T follicular helper cell (primary cell): ENCODE measurements around the gene TMEM161B.
"Not testable (repeated sequence)": the region's sequence is repeated elsewhere in the genome, so short reads cannot be mapped to it uniquely, and the experiment has no call there.

ENCODE experiments used
- DNase-seq: peaks from one replicate; pipeline ENCODE4 v3.0.0-alpha.2; 2020; ENCODE audit warnings: low read depth
- total RNA-seq, 2 experiments: gene quantifications; one replicate each; lab custom pipeline; 2026; lab: John Stamatoyannopoulos, UW

Gene TMEM161B
- total RNA-seq, result 46.0 to 46.8 reads per million in 2 experiments

DNA sequence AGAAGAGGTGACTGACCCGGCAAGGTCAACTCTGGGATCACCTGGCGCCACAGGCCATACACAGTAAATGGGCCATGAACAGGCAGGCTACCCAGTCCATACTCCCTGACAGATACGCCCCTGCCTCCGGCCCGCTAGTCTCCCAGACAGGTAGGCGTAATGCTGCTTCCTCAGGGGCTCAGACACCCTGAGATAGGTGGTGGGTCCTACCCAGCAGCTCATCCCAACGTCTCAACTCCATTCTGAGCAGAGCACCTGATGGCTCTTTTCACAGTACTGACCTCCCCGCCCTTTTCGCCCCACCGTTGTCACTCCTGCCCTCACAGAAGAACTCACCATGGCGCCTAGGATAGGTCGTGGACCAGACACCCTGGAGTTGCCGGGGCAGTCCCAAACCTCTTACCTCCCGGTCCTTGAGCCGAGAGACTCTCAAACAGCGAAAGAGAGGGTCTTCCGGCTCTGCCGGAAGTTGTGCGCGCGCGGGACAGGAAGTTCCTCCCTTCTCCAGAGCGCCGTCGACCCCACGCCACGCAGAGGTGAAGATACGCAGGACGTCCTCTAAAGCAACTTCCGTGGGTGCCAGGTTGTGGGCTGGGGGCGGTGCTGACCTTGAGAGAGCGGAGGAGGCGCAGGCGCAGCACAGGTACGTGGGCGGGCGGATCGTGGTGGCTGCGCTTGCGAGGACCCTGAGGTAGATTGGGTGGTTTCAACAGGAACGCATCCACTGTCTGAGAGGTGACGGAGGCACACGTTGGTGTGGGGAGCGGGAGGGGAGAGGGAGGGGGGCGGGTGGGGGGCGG, at the start of gene TMEM161B:
Gene TMEM161B, minus strand, starts transcription at position 461 of the 800 bp plus-strand sequence. Its CDS starts 122 bp downstream, at position 339.
- peak; percentile 94 for DNase-seq

DNA sequence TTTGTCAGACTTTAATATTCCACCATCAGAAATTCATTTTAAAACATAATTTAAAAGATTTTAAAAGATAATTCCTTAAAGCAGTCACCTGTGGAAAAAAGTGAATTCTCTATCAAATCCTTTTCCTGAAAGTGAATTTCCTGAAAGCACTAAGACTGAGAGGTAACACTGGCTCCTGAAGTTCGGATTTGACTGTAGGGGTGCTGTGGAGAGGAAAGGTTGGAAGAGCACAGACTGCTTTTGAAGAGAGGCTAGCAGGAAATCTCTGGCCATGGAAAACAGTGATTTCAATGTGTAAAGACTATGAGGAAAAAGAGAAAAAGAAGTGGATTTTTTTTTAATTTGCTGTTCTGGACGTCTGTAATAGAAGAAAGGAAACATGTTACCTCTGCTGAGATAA, 35.7 kb upstream of the TMEM161B start:
- DNase-seq, result no peak

DNA sequence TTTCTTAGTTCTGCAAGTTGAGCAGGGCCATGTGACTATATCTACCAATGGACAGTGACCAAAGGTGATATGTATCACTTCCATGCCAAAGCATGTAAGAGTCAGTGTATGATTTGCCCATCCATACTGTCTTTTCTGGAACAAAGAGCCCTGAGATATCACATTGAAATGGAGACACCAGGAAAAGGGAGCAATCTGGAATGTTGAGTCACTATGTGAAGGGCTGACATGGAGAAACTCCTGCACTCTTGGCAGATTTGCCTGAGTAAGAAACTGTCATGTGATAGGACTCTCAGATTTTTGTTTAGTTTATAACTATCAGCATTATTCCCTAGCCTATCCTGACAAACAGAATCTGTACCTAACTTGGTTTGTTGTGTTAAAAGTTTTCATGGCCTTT, 29.8 kb upstream of the TMEM161B start:
- DNase-seq, result no peak

DNA sequence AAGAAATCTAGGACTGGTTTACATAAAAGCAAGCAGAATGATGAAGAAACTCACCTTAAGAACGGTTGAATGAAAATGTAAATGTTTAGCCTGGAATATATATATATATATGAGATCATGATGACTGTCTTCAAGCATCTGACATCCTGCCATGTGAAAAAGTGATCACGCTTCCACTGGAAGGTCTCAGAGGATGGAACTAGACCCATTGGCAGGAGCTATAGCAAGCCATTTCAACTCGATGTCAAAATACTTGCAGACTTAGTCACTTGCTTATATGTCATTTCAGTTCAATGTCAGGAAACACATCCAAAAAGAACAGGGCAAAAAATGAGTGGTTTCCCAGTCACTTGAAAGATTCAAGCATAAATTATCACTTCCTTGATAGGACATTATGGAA, 22.2 kb upstream of the TMEM161B start:
- no peak for DNase-seq

DNA sequence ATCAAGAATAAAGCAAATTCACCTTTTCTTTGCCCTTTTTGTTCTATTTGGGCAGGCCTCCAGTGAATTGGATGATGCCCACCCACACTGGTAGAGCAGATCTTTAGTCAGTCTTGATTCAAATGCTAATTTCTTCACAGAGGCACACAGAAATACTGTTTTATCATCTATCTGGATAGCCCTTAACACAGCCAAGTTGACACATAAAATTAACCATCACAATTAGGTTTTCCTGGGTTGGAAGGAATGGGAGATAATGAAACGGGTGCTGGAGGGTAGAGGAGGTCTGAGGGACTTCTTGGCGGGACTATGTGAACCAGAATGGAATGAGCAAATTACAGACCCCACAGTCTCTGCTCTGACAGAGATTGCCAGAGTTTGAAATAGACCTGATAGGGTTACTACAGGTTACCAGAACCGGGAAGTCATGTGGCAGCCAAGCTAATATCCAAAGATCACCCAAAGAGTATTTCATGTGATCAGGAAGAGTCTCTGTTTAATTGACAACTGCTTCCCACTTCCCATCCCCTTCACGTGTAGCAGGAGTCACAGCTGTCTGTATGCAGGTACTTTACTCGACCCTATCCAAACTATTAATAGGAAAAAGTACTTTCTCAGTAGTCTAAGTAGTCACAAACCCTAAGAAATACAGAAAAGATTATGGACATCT, 20.0 kb upstream of the TMEM161B start:
- no peak for DNase-seq

DNA sequence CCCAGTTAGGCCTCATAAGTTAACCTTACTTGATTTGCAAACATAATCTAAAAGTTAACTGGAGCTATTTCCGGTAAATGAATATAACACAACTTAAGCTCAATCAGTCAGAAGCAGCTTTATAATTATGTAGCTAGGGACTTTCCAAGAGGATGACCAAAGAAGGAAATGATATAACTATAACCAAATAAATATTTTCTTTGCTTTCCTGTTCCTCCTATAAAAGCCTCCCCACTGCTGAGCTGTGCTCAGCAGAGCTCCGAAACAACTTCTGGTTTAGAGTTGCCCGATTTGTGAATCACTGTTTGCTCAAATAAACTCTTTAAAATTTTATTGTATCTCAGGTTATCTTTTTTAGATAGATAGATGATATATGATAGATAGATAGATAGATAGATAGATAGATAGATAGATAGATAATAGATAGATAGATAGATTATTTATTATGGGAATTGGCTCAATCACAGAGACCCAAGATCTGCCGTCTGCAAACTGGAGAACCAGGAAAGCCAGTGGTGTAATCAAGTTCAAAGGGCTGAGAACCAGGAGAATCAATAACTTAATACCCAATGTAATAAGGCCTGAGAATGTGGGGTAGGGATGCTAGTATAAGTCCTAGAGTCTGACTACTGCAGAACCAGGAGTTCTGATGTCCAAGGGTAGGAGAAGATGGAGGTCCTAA, 19.3 kb upstream of the TMEM161B start:
- DNase-seq, result no peak

DNA sequence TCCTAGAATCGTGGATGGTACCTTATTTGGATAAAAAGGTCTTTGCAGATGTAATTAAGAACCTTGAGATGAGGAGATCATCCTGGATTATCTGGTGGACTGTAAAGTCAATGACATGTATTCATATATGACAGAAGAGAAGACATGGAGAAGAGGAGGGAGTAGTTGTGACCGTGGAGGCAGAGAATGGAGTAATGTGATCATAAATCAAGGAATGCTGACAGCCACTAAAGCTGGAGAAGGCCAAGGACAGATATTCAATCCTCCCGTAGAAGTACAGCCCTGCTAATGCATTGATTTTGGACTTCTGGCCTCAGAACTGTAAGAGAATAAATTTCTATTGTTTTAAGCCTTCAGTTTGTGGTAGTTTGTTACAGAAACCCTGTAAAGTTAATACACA, 18.7 kb upstream of the TMEM161B start:
- DNase-seq, result no peak

DNA sequence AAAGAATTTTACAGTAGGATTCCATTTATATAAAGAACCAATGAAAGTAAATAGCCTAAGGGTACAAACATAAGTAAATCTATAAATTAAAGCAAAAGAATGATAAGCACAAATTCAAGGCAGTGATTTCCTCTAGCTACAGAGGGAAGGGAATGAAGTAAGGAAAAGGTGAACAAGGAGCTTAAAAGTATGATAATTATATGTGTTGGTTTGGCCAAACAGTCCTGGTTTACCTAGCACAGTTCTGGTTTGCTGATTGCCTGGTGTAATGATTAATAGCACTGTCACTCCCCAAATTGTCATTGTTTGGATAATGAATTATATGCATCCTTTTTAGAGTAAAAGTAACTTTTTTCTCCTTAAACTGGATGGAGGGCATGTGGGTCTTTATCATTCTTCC, 15.0 kb upstream of the TMEM161B start:
- no peak for DNase-seq

DNA sequence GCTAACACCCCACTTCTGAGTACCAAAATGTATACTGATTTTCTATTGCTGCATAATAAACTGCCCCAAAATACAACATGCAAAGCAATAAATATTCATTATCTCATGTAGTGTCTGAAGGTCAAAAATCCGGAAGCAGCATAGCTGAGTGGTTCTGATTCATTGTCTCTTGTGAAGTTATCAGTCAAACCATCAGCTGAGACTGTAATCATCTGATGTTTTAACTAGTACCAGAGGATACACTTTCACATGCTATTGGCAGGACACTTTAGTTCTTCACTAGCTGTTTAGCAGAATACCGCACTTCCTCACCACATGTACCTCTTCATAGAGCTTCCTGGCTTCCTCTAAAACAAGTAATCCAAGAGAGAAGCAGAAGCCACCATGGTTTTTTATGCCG, 12.7 kb upstream of the TMEM161B start:
- no peak for DNase-seq

DNA sequence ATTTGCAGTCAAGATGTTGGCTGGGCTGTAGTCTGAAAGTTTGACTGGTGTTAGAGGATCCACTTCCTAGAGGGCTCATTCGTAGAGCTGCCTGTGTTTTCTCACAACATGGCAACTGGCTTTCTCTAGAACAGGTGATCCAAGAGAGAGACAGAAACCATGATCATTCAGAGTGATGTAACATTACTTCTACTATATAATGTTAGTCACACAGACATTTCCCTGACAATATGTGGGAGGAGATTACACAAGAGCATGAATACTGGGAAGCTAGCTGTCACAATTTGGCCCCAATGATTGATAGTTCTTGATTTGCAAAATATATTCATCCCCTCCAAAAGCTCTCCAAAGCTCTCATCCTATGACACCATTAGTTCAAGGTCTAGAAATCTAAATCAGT, 10.9 kb upstream of the TMEM161B start:
- no peak for DNase-seq

DNA sequence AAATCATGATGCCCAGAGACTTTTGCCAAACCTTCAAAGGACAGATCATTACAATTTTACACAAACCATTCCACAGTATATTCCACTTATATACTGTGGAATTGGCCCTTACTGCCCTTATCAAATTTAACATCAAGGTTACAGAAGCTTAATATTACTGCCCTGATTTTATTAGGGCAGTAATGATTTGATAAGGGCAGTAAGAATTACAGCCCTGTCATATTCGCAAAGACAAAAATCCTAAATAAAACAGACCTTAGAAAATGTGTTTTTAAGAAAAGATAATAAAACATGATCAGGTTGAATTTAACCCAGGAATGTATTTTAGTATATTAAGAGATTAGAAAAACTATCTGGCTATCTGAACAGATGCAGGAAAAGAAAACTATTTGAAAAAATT, 7.7 kb upstream of the TMEM161B start:
- no peak for DNase-seq

DNA sequence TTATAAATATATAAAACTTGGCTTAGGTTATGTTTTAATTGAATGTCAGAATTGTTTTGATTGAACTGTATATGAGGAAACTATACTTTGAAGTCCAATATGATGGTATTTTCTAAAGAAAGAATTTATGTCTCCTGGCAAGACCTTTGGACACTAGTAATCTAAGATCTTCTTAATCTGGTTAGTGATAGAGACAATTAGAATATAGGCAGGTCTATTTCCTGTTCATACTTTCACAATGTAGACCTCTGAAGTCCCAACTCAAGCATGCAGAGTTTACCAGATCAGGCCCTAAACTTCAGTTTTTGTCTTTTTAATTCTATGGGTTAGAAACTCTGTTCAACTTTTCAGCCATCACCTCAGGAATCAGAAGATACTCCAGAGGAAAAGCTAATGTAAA, 6.9 kb upstream of the TMEM161B start:
- DNase-seq, result no peak

DNA sequence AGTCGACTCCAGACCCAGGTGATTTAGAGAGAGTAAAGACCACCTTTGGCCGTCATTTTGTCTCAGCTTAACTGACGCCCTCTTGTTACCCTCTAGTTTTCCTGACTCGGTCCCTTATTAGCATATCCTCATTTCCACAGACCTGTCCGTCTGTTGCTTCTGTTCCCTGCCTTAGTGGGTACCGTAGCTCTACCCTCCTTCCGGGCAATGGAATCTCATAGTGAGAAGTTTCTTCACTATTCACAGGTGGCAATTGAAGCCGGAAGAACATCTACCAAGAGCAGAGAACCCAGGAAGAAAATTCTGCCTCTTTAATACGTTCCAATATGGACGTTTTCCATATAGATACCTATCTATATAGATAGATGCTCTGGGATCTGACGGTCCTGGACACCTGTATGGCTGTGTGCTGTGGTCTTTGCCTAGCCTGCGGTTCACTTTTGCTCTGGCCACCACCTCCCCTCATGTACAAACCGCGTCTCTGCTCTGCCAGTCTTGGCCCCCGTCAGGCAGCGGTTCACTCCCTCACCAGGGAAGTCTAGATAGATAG, 652 bp upstream of the TMEM161B start:
- peak; percentile 8 for DNase-seq

DNA sequence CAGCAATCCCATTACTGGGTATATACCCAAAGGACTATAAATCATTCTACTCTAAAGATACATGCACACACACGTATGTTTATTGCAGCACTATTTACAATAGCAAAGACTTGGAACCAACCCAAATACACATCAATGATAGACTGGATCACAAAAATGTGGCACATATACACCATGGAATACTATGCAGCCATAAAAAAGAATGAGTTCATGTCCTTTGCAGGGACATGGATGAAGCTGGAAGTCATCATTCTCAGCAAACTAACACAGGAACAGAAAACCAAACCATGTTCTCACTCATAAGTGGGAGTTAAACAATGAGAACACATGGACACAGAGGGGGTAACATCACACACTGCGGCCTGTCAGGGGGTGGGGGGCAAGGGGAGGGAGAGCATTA, 4.1 kb downstream of the TMEM161B start:
- DNase-seq, result not testable (repeated sequence)

DNA sequence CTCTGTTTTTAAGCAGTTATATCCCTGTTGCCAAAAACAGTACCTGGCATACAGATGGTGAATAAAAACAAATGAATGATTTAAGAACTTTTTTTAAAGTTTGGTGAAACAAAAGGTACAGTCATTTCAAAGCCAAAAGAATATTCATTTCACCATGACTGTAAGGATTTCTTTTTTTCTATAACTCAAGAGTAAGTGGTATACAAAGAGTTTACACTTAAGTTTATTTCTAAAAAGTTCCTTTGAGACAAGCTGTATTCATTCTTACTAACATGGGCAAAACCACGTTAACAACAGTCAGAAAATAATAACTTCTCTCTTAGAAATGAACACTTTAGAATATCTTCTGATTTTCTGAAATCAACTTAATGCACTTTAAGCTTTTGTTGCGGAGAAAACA, 5.3 kb downstream of the TMEM161B start:
- DNase-seq, result no peak

DNA sequence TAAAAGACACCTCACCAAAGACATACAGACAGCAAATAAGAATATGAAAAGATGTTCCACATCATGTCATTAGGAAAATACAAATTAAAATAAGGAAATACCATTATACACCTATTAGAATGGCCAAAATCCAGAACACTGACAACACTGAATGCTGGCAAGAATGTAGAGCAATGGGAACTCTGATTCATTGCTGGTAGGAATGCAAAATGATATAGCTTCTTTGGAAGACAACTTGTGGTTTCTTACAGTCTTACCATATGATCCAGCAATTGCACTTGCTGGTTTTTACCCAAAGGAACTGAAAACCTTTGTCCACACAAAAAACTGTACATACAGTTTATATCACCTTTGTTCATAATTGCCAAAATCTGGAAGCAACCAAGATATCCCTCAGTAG, 6.5 kb downstream of the TMEM161B start:
- DNase-seq, result no peak

DNA sequence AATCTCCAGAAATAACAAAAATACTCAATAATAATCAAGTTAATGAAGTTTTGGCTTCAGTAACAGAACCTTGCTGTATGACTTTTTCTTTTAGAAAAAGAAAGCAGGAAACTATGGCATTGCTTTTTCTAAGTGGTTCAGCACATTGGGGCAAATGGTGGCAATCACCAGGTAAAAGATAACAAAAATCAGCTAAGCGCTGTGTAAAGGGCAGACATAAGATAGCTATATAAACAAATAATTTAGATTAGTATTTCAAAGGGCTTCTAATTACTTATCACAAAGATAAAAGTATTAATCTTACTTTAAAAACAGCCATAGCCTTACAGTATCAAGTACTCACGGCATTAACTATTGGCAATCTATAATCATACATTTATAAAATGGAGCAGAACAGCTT, 10.0 kb downstream of the TMEM161B start:
- no peak for DNase-seq

DNA sequence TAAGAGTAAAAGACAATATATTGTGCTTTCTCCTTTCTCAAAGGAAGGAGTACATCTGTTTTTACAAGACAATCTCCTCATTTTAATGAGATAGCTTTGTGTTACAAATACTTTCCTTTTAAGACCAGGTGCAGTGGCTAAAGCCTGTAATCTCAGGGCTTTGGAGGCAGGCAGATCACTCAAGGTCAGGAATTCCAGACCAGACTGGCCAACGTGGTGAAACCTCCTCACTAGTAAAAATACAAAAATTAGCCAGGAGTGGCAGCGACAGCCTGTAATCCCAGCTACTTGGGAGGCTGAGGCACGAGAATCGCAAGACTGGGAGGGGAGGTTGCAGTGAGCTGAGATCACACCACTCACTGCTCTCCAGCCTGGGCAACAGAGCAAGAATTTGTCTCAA, 11.8 kb downstream of the TMEM161B start:
- no peak for DNase-seq

DNA sequence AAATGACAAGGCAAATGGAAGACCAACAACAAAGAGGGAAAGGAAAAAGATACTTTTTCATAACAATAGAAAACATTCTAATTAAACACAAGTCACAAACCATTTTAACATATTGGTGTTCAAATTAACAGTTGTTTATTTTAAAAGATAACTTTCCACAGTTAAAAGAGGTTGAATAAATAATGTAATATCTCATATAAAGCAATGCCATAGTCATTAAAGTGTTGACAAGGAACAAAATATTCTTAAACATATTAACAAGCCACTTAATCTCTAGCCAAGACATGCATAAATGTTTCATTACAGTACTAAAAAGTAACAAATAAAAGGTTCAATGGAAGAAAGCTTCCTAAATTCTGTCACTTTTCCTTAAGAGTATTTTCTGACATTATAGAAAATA, 12.6 kb downstream of the TMEM161B start:
- DNase-seq, result no peak

DNA sequence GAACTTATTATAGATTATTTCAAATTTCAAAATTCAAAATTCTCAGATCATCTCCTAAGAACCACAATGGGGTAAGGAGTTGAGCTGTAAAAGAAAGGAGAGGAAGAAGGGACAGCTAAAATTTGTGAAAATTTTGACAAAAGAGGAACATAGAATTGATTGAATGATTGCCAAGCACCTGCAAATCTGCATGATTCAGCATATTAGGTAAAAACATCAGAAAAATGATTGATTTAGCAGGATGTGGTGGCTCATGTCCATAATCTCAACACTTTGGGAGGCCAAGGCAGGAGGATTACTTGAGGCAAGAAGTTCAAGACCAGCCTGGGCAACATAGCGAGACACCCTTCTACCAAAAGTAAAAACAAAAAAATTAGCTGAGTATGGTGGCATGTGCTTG, 14.3 kb downstream of the TMEM161B start:
- DNase-seq, result no peak

DNA sequence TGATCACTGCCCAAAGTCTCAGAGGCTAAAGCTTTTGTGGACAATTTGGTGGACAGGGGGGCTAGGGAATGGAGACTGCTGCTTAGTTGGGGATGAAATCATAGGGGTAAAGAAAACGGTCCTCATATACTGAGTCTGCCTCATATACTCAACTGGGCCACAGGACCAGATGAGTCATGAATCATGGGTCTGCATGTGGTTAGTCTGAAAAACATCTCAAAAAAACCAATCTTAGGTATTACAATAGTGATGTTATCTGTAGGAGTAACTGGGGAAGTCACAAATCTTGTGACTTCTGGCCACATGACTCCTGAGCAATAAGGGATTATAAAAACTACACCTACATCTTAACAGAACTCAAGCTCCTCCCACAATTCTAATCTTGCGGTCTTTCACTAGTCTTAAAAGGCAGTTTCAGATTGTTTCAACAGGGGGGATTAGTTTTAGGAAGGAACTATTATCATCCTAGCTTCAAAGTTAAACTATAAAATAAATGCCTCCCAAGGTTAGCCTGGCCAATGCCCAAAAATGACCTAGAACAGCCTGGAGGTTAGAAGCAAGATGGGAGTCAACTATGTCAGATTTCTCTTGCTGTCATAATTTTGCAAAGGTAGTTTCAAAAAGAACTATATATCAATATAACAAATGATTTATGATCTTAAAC, 17.5 kb downstream of the TMEM161B start:
- DNase-seq, result no peak

DNA sequence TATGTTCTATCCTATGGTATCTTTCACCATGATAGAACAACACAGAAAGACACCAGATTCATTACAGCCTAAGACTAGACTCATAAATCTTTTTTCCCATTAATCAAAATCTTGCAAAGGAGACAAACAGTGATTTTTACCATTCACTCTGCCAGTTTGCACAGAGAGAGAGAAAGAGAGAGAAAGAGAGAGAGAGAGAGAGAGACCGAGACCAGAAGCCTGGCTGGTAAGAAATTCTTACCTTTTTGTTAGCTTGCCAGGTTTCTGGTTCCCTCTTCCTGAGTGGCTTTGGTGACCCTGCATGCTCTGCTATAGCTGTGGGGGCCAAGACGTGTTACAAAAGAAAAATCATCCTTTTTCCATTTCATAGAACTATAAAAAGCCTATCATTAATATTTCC, 18.6 kb downstream of the TMEM161B start:
- DNase-seq, result no peak
